Stimulated activated CD4-positive, alpha-beta T cell treated with anti-CD3 and anti-CD28 coated beads, Interleukin-2, amount 100 ng/mL, for 48 hours (primary cell): ENCODE results near the gene PERM1.
A peak's percentile ranks its signal among the peaks of the same experiment; 100 is the strongest.
"Not testable (repeated sequence)": the region's sequence is repeated elsewhere in the genome, so short reads cannot be mapped to it uniquely, and the experiment has no call there.

Experiments used
- DNase-seq, 2 donors: peaks; one replicate each; pipeline ENCODE4 v3.0.0-alpha.2; 2020

The PERM1 gene

GRCh38 chr1:996851-997712 is 15.2 kb upstream of the PERM1 start:
- no peak for DNase-seq

GRCh38 chr1:995665-996633 is 14.1 kb upstream of the PERM1 start:
- no peak for DNase-seq

- DNase-seq = not testable (repeated sequence)
Observed at GRCh38 chr1:994546-994945, 12.7 kb upstream of the PERM1 start.

- no peak for DNase-seq
Observed at GRCh38 chr1:993379-993995, 11.6 kb upstream of the PERM1 start.

- DNase-seq = no peak
Observed at GRCh38 chr1:992362-992761, 10.5 kb upstream of the PERM1 start.

GRCh38 chr1:991895-992294 is 10.0 kb upstream of the PERM1 start:
- DNase-seq = no peak

- DNase-seq = not testable (repeated sequence)
Observed at GRCh38 chr1:991275-991674, 9.4 kb upstream of the PERM1 start.

GRCh38 chr1:988061-988460 is 6.2 kb upstream of the PERM1 start:
- not testable (repeated sequence) for DNase-seq

- DNase-seq = no peak
Observed at GRCh38 chr1:985126-985525, 3.2 kb upstream of the PERM1 start.

- no peak for DNase-seq
Observed at GRCh38 chr1:984476-984814, 2.6 kb upstream of the PERM1 start.

GRCh38 chr1:983798-984475 is 2.0 kb upstream of the PERM1 start:
- DNase-seq = peak in 1 of 2 donors; percentile 65

- DNase-seq = no peak
Observed at GRCh38 chr1:982765-983436, 1.0 kb upstream of the PERM1 start.

GRCh38 chr1:981491-981954 is 370 bp downstream of the PERM1 start:
- no peak for DNase-seq

GRCh38 chr1:980602-981395 is 1.1 kb downstream of the PERM1 start:
- DNase-seq = no peak

- DNase-seq = no peak
Observed at GRCh38 chr1:980137-980571, 1.7 kb downstream of the PERM1 start.

GRCh38 chr1:979744-980072 is 2.2 kb downstream of the PERM1 start:
- no peak for DNase-seq

GRCh38 chr1:978835-979743 is 2.8 kb downstream of the PERM1 start:
- DNase-seq = no peak

- DNase-seq = no peak
Observed at GRCh38 chr1:978069-978834, 3.6 kb downstream of the PERM1 start.

- DNase-seq = not testable (repeated sequence)
Observed at GRCh38 chr1:976791-977190, 5.1 kb downstream of the PERM1 start.
